ENCODE results near the gene SLC2A4.
"Not testable (repeated sequence)": the region's sequence is repeated elsewhere in the genome, so short reads cannot be mapped to it uniquely, and the experiment has no call there.

SLC2A4 gene

DNA sequence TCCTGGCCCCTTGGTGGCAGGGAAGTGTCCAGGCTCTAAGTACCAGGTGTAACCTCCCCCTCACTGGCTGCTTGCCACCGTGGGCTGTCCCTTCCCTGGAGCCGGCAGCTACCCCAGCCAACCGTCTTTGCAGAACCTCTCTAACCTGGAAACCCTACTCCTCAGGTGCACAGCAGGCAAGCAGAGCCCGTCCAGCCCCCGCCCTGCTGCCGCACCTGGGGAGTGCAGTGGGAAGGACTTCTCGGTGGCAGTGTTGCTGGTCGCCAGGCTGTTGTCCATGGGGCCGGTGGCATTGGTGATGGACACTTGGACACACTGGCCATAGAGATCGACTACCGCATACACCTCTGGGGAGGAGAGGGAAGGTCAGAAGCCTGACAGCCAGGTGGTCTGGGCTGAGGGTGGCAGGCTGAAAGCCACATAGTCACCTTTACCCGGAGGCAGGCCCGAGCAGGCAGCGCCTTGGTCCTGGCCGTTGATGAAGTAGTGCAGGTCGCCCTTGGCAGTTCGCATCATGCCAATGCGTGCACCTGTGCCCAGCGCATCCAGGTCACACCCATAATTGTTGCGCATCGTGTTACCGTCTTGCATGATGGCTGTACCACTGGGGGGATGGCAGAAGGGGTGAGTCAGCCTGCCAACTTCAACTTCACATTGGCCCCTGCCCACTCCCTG is 41.1 kb downstream of the SLC2A4 start:
- in situ Hi-C loops (cut with MboI; ENCODE audit: low sequenced_read_pairs): no loop called here

DNA sequence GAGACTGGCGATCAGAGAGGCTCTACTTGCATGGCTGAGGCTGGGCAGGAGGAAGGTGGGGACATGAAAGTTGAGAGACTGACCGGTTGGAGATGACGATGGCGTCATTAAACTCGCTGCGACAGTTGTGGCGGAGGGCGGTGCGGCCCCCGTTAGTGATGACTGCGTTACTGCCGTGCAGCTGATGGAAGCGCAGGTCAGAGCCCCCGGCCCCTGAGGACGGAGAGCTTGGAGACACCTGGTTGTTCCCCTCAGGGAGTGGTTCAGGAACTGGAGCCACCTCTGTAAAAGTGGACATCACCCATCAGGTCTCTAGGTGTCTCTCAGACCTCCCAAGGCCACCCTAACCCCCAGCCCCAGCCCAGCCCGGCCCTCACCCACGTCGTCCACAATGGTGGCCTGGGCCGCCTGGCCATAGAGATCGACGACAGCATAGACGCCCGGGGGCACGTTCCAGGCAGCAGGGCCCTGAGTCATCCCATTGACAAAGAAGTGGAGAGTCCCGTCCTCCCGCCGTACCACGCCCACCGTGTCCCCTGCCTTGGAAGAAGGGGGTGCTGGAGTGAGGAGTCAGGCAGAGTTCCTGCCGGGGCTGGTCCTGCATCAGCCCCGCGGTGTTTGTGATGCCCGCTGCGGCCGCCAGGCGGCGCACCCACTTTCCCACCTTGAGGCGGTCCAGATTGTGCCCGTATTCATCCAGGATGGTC is 42.4 kb downstream of the SLC2A4 start:
- in situ Hi-C loops (cut with MboI; ENCODE audit: low sequenced_read_pairs): no loop called here

DNA sequence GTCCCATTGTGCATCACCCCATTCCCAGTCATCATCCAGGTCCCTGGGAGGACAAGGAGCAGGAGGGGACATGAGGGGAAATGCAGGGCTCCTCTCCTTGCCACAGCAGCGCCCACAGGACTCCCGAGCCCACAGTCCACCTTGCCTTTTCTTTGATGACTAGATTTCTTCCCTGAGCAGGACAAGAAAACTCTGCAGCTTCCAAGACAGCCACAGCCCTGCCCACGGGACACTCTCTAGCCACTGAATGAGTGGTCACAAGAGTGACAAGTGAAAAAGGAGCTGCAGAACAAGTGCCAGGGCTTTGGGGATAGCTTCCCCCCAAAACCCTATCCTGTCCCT is 42.9 kb downstream of the SLC2A4 start:
- in situ Hi-C loops (cut with MboI; ENCODE audit: low sequenced_read_pairs): no loop called here

DNA sequence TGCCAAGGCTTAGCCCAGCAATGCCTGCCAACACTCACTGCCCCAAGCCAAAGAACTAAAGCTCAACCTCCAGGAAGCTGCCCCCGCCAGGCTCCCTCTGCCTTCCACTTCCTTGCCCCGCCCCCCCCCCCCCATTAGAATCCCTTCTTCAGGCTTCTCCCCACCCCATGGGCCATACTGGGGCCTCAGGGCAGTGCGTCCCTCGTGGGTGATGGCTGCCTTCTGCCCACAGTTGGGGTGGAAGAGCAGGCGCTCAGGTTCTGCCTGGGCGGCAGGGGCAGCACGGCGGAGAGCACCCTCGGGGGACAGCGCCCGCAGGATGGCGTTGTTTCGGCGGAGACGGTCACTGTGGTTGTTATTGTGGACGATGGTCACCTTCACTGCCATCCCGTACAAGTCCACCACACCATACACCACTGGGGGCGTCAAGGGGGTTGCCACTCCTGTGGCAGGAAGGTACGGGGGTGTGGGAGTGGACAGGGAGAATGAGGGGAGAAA is 43.6 kb downstream of the SLC2A4 start:
- in situ Hi-C loops (cut with MboI; ENCODE audit: low sequenced_read_pairs): no loop called here

DNA sequence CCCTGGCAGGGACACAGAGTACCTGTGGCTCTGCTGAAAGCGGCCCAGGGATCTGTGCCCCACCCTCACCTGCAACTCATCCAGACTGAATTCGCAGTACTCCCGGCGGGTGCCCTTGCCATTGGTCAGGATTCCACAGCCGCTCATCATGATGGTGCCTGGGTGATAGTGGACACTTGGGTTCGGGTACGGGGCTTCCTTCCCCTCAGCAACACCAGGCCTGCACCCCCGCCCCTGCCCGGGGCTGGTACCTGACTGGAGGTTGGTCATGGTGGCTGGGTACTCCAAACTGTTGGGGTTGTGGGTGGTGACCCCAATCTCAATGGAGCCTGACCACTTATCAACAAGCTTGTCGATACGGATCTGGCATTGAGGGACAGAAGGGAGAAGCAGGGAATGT is 44.7 kb downstream of the SLC2A4 start:
- in situ Hi-C loops (cut with MboI; ENCODE audit: low sequenced_read_pairs): no loop called here

DNA sequence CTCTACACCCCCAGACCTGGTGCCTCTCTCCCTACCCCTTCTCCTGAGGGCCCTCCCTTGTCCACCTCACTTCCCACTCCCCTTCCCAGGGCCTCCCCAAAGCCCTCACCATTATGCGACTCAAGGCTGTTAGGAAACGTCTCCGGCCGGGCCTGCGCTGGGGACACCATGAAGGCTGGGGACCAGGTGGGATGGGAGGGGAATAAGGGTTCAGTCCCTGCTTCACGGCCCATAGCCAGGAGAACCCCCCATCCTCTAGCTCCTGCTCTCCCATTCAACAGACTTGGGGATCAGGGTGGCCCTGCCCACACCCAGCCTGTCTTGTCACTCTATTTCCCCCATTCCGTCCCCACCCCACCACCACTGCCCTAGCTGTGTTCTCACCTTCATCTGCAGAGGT is 45.5 kb downstream of the SLC2A4 start:
- in situ Hi-C loops (cut with MboI; ENCODE audit: low sequenced_read_pairs): no loop called here

DNA sequence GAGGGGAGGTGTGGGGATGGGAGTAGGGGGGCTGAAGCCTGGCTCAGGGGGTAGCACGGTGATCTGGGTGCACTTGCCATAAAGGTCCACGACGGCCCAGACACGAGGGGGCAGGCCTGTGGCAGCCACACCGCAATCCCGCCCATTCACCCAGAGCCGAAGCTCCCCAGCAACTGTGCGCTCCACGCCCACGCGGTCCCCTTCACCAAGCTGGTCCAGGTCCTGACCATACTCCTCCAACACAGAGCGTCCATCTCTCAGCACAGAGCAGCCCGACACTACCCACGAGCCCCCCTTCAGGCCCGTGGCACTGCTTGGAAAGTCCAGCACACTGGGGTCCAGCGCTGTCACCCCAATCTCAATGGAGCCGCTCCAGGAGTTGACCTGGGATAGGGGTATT is 46.0 kb downstream of the SLC2A4 start:
- in situ Hi-C loops (cut with MboI; ENCODE audit: low sequenced_read_pairs): no loop called here

DNA sequence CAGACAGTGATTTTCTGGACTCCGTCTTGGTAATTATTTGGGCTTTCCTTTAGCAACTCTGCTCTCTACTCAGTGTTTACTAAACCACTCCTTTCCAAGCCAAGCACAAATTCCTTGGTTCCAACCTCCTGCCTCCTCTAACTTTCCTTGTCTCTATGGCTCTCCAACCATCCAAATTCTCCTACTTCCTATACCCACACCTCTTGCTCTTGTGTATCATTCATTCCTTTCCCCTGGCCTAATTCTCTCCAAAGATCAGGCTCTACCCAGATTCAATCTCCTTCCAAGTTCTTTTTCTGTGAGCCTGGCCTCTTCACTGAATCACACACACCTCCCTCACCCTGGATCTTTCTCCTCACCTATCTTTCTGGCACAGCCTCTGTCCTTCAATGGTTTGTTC is 46.5 kb downstream of the SLC2A4 start:
- in situ Hi-C loops (cut with MboI; ENCODE audit: low sequenced_read_pairs): no loop called here

DNA sequence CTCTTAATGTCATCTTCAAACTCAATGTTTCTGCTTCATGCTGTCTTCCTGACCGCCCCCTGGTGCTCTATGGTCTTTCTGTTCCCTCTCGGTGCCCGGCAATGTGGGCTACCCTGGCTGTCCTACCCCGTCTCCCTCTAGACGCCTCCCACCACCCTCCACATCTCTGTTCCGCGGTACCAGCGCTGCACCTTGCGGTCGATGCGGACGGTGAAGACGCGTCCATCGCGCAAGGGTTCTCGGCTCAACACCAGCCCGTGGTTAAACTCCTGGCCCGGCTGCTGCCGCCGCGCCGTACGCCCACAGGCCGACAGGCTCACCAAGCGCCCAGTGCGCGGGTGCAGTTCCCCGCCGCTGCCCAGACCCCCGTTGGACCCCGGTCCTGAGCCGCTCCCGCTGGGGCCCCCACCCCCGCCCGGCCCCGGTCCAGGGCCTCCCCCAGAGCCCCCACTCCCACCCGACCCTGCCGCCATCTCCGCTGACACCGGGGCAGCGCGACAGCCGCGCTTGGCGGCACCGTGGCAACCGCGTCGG is 47.4 kb downstream of the SLC2A4 start, which contains the start of gene NEURL4:
NEURL4 (minus strand) TSS at position 496 of the 534 bp plus-strand sequence; CDS start at position 473, 23 bp downstream.
- in situ Hi-C loops (cut with MboI; ENCODE audit: low sequenced_read_pairs): no loop called here

DNA sequence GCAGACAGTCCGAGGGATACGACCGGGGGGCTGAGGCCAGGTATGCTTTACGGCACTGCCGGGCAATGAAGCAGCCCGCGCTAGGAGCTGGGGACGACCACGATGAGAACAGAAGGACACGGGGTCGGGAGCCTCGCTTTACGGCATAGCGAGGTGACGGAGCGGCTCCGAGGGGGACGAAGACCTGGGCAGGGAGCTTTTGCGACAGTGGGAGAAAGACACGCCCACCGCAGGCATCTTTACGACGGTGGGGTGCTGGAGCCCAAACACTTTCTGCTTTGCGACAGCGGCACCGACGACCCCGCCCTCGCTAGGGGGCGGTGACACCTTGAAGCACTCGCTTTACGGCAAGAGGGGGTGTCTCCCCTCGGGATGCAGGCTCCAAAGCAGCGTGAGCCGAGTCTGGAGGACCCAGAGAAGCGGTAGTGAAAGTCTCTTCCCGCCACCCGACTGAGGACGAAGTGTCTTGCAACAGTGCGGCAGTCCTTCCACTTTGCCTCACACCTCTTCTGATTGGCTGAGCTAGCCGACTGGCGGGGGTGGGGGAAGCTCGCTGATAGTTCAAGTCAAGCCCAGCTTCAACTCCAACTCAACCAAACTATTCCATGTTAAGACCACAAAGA is 48.0 kb downstream of the SLC2A4 start:
- in situ Hi-C loops (cut with MboI; ENCODE audit: low sequenced_read_pairs): no loop called here

DNA sequence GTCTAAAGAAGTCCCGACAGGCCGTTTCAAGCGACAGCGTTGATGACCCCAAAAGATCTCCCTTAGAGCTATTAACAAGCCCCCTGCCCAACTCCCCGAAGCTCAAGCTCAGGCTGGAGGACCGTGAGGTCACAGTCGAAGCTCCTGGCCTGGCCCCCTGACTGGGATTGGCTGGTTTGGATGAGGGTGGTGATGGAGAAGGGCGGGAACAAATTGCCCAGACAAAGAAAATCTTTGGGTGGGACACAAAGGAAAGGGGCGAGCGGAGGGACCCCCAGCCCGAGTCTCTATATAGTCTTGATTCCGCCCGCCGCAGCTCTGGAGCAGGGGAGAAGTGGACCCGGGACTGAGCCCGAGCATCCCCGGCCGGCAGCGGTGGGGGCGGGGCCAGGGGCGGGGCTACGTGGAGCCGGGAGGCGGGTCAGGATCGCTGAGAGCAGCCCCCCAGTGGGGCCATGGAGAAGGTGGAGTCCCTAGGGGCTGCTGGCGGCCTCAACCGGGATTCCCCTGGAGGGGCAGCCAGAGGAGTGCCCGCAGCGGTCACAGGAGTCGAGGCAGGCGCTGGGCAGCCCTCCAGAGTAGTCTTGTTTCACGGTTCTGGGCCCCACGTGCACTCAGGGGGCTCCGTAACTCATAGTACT is 48.6 kb downstream of the SLC2A4 start:
- in situ Hi-C loops (cut with MboI; ENCODE audit: low sequenced_read_pairs): no loop called here

DNA sequence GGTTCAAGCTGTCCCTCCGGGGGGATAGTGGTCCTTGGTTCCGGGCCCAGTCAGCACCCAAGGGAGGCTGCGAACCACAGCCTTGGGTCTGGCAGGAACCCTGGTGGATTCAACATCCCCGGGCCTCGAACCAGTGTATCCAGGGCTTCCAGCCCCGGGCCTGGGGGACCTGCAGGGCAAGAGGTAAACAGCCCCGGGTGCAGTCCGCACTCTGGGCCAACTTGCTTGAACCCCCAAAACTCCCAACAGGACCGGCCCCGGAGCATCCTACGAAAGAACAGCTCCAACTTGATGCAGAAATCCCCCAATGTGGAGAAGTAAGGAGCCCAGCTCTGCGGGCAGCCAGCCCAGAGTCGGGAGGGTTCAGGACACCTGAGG is 49.1 kb downstream of the SLC2A4 start:
- in situ Hi-C loops (cut with MboI; ENCODE audit: low sequenced_read_pairs): no loop called here

DNA sequence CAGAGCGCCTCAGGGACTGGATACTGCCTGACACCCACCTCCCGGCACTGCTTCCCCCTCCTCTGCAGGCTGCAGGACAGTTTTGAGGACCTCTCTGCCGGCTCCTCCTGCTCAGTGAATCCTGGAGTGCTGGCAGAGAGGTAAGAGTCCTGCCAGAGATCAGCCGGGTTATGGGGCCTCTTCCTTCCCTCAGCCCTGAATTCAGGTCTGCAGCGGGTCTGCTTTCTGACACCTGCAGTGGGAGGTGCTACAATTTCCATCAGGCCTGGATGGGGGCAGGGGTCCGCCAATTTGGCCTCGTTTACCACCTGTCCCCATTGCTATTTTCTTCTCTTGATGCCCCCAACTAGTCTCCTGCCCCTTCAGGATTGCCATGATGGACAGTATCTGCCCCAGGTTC is 50.6 kb downstream of the SLC2A4 start:
- in situ Hi-C loops (cut with MboI; ENCODE audit: low sequenced_read_pairs): no loop called here

DNA sequence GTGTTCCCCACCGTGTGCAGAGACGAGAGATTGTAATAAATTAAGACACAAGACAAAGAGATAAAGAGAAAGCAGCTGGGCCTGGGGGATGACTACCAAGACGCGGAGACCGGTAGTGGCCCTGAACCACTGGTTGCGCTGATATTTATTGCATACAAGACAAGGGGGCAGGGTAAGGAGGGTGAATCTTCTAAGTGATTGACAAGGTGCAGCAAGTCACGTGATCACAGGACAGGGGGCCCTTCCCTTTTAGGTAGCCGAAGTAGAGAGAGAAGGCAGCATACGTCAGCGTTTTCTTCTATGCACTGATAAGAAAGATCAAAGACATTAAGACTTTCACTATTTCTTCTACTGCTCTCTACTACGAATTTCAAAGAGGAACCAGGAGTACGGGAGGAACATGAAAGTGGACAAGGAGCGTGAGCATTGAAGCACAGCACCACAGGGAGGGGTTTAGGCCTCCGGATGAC is 51.1 kb downstream of the SLC2A4 start:
- in situ Hi-C loops (cut with MboI; ENCODE audit: low sequenced_read_pairs): not testable (repeated sequence)

DNA sequence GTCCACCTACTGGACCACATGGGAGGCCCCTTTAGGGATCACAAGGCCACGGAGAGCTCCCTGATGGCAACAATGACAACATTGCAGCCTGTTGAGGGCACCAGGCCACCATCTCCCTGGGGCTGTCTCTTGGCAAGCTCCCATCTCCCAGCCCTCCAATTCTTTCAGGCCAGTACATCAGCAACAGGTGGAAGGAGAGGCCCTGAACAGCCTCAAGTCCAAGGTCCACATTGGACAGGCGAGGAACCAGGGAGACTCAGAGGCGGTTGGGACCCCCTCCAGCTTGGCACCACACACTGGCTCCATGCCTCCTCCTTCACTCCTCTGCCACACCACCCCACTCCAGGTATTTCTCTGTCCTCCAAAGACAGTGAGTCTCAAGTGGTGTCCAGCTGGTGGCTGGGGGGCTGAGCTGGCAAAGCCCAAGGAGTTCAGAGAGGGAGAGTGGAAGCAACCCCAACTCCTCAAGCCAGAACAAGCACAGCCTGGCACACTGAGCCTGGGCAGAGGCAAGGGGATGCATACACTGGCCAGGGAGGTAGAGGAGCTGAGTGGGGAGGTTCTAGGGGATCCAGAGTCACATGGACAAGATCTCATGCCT is 53.5 kb downstream of the SLC2A4 start:
- in situ Hi-C loops (cut with MboI; ENCODE audit: low sequenced_read_pairs): no loop called here

DNA sequence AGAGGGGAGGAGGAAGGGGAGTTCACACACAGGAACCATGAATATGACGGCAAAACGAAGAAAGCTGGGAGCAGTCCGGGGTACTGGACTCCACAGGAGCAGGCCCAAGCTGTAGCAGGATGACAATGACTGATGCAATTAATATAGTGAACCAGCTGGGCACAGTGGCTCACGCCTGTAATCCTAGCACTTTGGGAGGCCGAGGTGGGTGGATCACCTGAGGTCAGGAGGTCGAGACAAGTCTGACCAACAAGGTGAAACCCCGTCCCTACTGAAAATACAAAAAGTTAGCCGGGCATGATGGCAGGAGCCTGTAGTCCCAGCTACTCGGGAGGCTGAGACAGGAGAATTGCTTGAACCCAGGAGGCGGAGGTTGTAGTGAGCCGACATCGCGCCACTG is 54.2 kb downstream of the SLC2A4 start:
- in situ Hi-C loops (cut with MboI; ENCODE audit: low sequenced_read_pairs): not testable (repeated sequence)

DNA sequence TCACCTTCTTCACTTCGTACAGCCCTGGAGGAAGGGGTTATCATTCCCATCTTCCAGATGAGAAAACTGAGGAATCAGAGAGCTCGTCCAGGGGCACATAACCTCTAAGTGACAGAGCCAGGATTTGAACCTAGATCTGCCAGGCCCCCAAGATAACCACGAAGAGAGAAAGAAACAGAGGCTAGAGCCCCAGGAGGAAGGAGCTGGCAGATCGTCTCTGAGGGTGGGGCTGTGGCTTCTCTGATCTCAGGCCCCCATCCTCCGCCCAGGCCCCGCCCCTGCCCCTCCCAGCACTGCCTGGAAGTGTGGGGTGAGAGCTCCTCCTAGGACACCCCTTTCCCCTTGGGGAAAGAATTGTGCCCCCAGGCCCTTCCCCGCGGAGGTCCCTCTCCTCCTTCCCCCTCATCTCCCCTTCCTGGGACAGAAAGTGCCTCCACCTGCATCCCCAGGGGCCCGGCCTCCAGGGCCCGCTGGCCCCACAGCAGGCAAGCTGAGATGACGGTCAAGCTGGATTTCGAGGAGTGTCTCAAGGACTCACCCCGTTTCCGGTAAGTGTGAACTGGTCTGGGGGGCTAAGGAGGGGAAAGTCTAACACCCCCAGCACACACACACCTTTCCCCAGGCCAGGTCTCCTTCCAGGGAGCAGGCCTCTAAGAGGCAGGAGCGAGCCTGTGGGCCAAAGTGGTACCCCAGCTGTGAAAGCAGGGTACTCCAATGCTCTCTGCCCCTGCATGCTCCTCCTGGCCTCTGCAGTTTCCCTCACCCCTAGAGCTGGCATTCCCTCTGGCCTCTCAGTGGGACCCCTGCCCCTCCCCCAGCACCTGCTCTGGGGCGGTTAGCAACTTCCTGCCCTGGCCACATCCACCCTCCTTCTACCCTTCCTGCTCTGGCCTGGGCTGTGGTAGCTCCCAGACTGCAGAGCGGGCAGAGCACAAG is 55.0 kb downstream of the SLC2A4 start, which contains the start of gene ACAP1:
ACAP1 (plus strand) TSS at position 290 of the 936 bp plus-strand sequence; CDS start at position 496, 206 bp downstream.
- in situ Hi-C loops (cut with MboI; ENCODE audit: low sequenced_read_pairs): no loop called here

DNA sequence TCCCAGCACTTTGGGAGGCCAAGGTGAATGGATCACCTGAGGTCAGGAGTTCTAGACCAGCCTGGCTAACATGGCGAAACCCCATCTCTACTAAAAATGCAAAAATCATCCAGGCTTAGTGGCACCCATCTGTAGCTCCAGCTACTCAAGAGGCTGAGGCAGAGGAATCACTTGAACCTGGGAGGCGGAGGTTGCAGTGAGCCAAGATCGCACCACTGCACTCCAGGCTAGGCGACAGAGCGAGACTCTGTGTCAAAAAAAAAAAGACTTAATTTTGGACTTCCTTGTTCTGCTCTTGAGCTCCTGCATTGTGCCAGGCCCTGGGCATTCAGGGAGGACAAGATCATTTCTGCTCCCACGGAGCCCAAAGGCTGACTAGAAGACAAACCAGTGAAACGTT is 56.1 kb downstream of the SLC2A4 start:
- in situ Hi-C loops (cut with MboI; ENCODE audit: low sequenced_read_pairs): not testable (repeated sequence)

Measured in hTERT RPE-1 (cell line).